HG02938 (cell line): ENCODE data around the gene GOLGA6L24.
"Not testable (repeated sequence)": the region's sequence is repeated elsewhere in the genome, so short reads cannot be mapped to it uniquely, and the experiment has no call there.

Experiments used
- ATAC-seq: cut with Tn5 transposase; IDR thresholded peaks from one replicate; pipeline ENCODE4 v1.9.1; 2021; ENCODE audit warnings: mild to moderate bottlenecking, moderate library complexity; ENCODE audit not compliant: unreplicated experiment

The GOLGA6L24 gene, protein sequence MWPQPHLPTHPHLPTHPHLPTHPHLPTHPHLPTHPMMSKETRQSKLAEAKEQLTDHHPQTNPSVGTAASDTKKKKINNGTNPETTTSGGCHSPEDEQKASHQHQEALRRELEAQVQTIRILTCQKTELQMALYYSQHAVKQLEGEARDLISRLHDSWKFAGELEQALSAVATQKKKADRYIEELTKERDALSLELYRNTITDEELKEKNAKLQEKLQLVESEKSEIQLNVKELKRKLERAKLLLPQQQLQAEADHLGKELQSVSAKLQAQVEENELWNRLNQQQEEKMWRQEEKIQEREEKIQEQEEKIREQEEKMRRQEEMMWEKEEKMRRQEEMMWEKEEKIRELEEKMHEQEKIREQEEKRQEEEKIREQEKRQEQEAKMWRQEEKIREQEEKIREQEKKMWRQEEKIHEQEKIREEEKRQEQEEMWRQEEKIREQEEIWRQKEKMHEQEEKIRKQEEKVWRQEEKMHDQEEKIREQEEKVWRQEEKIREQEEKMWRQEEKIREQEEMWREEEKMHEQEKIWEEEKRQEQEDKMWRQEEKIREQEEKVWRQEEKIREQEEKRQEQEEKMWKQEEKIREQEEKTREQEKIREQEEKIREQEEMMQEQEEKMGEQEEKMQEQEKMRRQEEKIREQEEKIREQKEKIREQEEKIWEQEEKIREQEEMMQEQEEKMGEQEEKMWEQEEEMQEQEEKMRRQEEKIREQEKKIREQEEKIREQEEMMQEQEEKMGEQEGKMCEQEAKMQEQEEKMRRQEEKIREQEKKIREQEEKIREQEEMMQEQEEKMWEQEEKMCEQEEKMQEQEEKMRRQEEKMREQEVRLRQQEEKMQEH

DNA sequence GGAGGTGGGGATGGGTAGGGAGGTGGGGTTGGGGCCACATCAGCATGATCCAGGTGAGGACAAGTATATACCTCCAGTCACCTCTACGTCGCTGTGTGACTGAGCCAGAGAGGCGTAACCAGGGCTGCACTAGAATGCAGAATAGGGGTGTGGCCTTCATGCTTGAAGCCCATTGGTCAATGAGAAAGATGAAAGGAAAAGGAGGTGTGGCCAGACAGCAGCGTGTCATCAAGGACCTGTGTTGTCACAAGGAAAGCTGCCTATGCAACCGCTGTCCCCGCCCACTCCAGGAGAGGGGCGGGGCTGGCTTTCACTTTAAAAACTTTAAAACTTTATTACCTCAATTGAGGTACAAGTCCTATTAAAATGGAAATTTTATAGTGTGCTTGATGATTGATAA is at the start of gene GOLGA6L24:
TSS of gene GOLGA6L24 (minus strand) at position 101 of the 400 bp plus-strand sequence. CDS start at position 40, 61 bp downstream.
- not testable (repeated sequence) for ATAC-seq

DNA sequence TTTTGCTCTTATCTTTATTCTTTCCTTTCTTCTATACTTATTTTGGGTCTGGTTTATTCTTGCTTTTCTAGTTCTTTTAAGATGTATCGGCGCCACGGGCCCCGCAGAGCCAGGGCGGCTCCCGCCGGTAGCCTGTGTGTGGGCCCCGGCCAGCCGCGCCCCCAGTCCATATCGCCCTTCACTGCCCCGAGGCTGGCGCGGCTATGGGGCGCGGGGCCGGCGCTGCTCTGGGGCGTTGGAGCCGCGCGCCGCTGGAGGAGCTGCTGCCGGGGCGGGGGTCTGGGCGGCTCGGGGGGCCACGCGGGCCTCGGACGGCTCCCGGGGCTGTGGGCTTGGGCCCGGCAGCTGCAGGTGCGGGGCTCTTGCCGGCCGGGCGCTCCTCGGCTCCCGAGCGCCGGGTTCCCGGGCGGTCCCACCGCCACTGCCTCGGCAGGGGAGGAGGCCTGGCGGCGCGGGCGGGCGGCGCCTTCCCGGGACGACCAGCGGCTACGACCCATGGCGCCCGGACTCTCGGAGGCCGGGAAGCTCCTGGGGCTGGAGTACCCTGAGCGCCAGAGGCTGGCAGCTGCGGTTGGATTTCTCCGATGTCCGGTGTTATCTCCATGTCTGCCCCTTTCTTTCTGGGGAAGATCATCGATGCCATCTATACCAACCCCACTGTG is 45.0 kb upstream of the GOLGA6L24 start:
- ATAC-seq: not testable (repeated sequence)

DNA sequence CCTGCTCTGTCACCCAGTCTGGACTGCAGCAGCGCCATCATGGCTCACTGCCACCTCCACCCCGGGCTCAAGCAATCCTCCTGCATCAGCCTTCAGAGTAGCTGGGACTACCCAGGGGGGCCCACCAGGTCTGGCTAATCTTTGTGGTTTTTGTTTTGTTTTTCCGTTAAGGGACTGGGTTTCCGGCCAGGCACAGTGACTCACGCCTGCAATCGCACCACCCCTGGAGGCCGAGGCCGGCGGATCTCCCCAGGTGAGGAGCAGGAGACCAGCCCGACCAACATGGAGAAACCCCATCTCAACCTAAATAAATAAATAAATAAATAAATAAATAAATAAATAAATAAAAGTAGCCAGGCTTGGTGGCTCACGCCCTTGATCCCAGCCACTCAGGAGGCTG is 38.1 kb upstream of the GOLGA6L24 start:
- not testable (repeated sequence) for ATAC-seq

DNA sequence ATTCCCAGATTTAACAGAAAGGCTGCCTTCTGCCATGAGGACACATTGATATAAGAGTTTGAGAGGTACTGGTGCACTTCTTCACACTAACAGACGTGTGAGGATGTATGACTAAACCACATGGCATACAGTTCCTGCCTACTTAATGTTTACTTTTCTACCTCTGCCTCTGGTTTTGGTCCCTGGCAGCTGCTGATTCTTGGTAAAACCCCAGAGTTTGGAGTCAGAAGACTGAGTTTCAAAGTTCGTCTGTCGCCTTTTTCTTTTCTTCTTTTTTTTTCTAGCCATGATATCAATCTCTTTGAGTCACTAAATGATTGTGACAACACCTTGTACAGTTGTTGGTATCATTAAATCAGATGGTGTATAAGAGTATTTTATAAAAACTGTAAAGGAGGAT is 22.2 kb upstream of the GOLGA6L24 start:
- not testable (repeated sequence) for ATAC-seq

DNA sequence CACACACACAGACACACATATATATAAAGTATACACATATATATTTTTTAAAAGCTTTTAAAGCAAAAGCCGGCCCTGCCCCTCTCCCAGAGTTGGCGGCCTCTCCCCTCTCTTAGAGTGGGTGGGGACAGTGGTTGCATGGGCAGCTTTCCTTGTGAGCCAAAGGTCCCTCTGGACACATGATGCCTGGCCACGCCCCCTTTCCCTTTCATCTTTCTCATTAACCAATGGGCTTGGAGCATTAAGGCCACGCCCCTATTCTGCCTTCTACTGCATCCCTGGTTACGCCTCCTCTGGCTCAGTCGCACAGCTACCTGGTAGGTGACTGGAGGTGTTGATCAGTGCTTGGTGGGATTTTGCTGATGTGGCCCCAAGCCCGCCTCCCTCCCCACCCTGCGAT is 20.5 kb upstream of the GOLGA6L24 start, which contains the start of gene GOLGA8F:
TSS of gene GOLGA8F (plus strand) at position 301 of the 400 bp plus-strand sequence. CDS start at position 399, 98 bp downstream.
- not testable (repeated sequence) for ATAC-seq

DNA sequence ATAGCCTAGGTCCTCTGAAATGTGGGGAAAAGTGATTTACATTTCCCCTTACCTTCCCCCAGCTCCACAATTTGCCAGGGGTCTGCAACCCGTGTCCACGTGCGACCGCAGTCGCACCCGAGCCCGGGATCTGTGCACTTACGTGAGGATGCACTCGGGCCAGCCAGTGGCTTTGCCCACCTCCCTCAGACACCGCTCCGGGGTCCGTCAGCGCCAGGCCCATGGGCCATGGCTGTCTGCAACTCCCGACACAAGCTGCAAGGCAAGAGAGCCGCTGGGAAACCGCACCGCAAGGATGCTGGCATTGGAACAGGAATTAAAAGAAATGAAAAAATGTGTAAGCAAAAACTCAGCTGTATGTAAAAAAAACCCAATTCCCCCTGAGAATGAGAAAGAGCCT is 7.6 kb upstream of the GOLGA6L24 start:
- ATAC-seq: not testable (repeated sequence)

DNA sequence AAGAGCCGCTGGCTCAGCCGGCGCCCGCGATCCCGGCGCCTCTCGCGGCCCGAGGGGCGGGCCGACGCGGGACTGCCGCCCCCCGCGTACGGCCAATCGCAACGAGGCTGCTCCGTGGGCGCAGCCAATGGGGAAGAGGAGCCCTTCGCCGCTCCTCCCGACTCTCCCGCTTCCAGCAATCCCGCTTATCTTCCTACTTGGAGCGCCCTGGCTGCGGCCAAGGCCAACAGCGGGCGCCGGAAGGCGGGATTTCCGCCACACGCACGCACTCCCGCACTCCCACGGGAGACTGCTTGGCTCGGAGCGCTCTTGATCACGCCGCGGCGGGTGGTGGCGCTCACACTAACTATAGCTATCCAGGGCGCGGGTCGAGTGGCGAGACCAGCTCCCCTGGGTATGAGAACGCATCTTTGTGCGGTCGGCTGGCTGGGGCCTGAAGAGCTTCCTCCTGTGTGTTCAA is 35.7 kb downstream of the GOLGA6L24 start, which contains the start of gene HERC2:
TSS of gene HERC2 (minus strand) at position 51 of the 460 bp plus-strand sequence. CDS start 746 bp downstream, outside the sequence.
- not testable (repeated sequence) for ATAC-seq

DNA sequence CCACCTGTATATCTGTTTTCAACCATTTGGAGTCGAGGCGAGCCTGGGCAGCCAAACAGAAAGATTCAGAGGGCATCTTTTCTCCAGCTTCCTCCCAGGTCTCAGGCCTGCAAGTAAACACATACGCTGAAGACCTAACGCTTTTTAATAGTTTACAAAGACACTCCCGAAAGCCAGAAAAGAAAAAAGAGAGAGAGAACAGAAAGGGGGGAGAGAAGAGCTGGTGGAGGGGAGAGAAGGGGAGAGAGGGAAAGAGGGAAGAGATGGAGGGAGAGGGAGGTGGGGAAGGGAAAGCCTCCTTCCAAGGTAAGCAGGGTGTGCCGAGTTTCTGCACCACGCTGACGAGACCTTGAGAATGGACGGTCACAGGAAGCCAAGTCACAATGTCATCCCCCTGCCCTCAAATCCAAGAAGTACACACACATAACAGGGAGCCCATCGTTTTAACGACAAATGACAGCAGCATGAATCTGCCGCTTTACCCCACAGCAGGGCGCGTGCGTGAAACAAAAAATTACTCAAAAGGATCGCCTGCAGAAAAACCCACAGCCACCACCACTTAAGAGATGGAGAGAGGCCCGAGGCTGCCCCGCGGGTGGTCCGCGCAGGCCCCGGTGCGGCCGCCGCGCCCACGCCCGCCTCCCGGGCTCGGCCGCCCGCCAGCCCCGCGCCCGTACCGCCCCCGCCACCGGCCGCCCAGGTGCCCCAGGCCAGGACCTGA is 36.4 kb downstream of the GOLGA6L24 start:
- not testable (repeated sequence) for ATAC-seq

DNA sequence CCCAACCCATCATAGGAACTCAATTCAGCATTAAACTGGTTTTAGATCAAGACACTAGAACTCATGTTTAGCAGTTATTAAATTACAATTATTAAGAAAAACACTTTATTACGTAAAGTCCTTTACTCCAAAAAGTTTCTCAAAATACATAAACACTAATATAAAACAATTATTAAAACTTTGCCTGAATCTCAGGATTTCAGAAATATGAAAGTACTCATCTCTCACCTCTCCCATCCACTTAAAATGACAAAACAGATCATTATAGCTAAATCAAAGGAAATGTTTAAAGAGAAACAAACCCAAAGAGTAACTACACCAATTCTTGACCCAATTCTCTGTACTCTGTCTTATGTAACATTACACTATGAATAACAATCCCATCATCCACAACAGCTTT is 38.2 kb downstream of the GOLGA6L24 start:
- not testable (repeated sequence) for ATAC-seq

DNA sequence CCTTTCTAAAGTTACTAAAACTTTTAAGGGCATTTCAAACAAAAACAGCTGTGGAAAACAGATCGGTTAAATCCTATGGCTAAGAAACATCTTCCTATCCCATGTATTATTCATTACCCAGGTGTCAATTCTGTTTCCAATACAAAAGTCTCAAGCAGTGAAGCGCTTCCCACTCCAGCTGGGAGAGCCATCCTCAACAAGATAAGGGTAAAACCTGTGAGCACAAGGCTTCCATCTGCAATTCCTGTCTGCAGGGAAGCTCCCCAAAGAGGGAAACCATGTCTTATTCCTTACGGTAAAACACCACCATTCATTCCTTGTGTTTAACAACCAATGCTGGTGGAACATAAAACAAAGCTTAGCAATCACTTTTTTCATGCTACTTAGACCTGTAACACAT is 39.1 kb downstream of the GOLGA6L24 start:
- not testable (repeated sequence) for ATAC-seq

DNA sequence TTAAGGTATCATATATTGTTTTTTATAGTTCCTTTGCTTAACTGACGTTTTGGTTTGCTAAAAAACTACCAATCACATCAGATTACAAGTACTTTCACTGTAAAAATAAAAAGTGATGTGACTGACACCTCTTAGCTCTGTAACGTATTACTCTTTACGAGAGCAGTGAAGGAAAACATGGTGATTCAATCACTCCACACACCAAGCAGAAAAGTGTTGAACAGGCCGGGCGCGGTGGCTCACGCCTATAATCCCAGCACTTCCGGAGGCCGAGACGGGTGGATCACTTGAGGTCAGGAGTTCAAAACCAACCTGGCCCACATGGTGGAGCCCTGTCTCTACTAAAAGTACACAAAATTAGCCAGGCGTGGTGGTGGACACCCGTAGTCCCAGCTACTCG is 39.8 kb downstream of the GOLGA6L24 start:
- ATAC-seq: not testable (repeated sequence)

DNA sequence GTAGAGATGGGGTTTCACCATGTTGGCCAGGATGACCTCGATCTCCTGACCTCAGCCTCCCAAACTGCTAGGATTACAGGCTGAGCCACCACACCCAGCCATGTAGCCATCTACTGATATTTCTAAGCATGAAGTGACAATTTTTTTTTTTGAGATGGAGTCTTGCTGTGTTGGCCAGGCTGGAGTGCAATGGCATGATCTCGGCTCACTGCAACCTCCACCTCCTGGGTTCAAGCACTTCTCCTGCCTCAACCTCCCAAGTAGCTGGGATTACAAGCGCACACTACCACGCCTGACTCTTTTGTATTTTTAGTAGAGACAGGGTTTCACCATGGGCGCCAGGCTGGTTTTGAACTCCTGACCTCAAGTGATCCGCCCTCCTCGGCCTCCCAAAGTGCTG is 40.9 kb downstream of the GOLGA6L24 start:
- ATAC-seq: not testable (repeated sequence)

DNA sequence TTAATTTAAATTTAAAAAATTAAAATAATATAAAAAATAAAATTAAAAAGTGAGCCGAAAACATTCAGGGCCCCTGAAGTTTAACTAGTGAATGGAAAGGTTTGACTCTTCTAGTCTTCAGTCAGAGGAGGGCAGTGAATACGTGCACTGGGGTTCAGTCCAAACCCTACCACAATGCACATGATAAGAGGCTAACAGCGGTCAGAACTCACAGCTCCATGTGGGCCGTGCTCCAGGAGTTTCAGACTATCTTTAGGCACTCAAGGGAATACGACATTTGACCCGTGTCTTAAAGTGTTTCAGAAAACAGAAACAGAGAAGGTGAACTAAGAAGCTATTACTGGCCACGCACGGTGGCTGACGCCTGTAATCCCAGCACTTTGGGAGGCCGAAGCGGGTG is 47.4 kb downstream of the GOLGA6L24 start:
- not testable (repeated sequence) for ATAC-seq

DNA sequence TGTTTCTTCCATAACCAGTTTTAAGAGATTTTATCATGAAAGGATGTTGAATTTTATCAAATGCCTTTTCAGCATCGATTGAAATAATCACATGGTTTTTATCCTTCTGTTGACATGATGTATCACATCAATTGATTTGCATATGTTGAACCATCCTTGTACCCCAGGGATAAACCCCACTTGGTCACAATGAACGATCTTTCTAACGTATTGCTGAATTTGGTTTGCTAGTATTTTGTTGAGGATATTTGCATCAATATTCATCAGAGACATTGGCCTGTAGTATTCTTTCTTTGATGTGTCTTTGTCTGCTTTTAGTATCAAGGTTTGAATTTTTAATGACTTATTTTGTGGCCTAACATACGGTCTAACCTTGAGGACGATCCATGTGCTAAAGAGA is 49.2 kb downstream of the GOLGA6L24 start:
- not testable (repeated sequence) for ATAC-seq
